ENCODE measurements around the gene FARS2. TPM values are rescaled to one million over a fixed set of nuclear protein-coding genes. Genes with fewer than 3 reads are reported as not detected.

Gene FARS2
- polyA plus RNA-seq, 2 donors, result 5.0 to 10.5 TPM

- Histone ChIP-seq H3K36me3 (ENCODE audit: control insufficient read depth in 2 of 2, insufficient read depth in 2 of 2, low read length in 1 of 2) (no peaks in the 10 kb centered on the region), H3K27ac (ENCODE audit: low read depth in 2 of 2, low read length in 1 of 2) (no peak overlapping the region), H3K4me1 (ENCODE audit: control insufficient read depth in 2 of 2, insufficient read depth in 2 of 2, low read length in 1 of 2) (peaks cover 0 to 3% of the 10 kb centered on the region in 2 donors), H3K27me3 (ENCODE audit: control insufficient read depth in 1 of 2, insufficient read depth in 2 of 2, low read length in 2 of 2) (no peaks in the 10 kb centered on the region), H3K9me3 (ENCODE audit: control insufficient read depth in 2 of 2, insufficient read depth in 1 of 2, low read depth in 1 of 2, low read length in 1 of 2) (no peaks in the 10 kb centered on the region), H3K4me3 (ENCODE audit: low read depth in 1 of 2, low read length in 2 of 2) (no peak overlapping the region)
These were observed 45.7 kb downstream of the FARS2 start for GRCh38 chr6:5307058-5307457.

- Histone ChIP-seq H3K9me3 (ENCODE audit: control insufficient read depth in 2 of 2, insufficient read depth in 1 of 2, low read depth in 1 of 2, low read length in 1 of 2) (no peaks in the 10 kb centered on the region), H3K27me3 (ENCODE audit: control insufficient read depth in 1 of 2, insufficient read depth in 2 of 2, low read length in 2 of 2) (no peaks in the 10 kb centered on the region), H3K36me3 (ENCODE audit: control insufficient read depth in 2 of 2, insufficient read depth in 2 of 2, low read length in 1 of 2) (no peaks in the 10 kb centered on the region), H3K4me1 (ENCODE audit: control insufficient read depth in 2 of 2, insufficient read depth in 2 of 2, low read length in 1 of 2) (no peaks in the 10 kb centered on the region), H3K4me3 (ENCODE audit: low read depth in 1 of 2, low read length in 2 of 2) (no peak overlapping the region), H3K27ac (ENCODE audit: low read depth in 2 of 2, low read length in 1 of 2) (no peak overlapping the region)
- WGBS, 2 donors, result 66 to 75% methylated on average over 4 of the region's 4 CpGs
These were observed 46.8 kb downstream of the FARS2 start for GRCh38 chr6:5308066-5308465.

- H3K4me1 ChIP-seq (ENCODE audit: control insufficient read depth in 2 of 2, insufficient read depth in 2 of 2, low read length in 1 of 2), result no peaks in the 10 kb centered on the region
- H3K9me3 ChIP-seq (ENCODE audit: control insufficient read depth in 2 of 2, insufficient read depth in 1 of 2, low read depth in 1 of 2, low read length in 1 of 2), result no peaks in the 10 kb centered on the region
- no peaks in the 10 kb centered on the region for H3K27me3 ChIP-seq (ENCODE audit: control insufficient read depth in 1 of 2, insufficient read depth in 2 of 2, low read length in 2 of 2)
- no peak overlapping the region for H3K27ac ChIP-seq (ENCODE audit: low read depth in 2 of 2, low read length in 1 of 2)
- no peak overlapping the region for H3K4me3 ChIP-seq (ENCODE audit: low read depth in 1 of 2, low read length in 2 of 2)
- 78 to 79% methylated on average over 4 of the region's 4 CpGs for WGBS, 2 donors
- H3K36me3 ChIP-seq (ENCODE audit: control insufficient read depth in 2 of 2, insufficient read depth in 2 of 2, low read length in 1 of 2), result no peaks in the 10 kb centered on the region
These were observed 53.0 kb downstream of the FARS2 start for GRCh38 chr6:5314191-5314865.

- H3K4me1 ChIP-seq (ENCODE audit: control insufficient read depth in 2 of 2, insufficient read depth in 2 of 2, low read length in 1 of 2), result no peaks in the 10 kb centered on the region
- H3K4me3 ChIP-seq (ENCODE audit: low read depth in 1 of 2, low read length in 2 of 2), result no peak overlapping the region
- H3K36me3 ChIP-seq (ENCODE audit: control insufficient read depth in 2 of 2, insufficient read depth in 2 of 2, low read length in 1 of 2), result no peaks in the 10 kb centered on the region
- no peak overlapping the region for H3K27ac ChIP-seq (ENCODE audit: low read depth in 2 of 2, low read length in 1 of 2)
- H3K9me3 ChIP-seq (ENCODE audit: control insufficient read depth in 2 of 2, insufficient read depth in 1 of 2, low read depth in 1 of 2, low read length in 1 of 2), result no peaks in the 10 kb centered on the region
- no peaks in the 10 kb centered on the region for H3K27me3 ChIP-seq (ENCODE audit: control insufficient read depth in 1 of 2, insufficient read depth in 2 of 2, low read length in 2 of 2)
- WGBS, 2 donors, result 66 to 69% methylated on average over 5 of the region's 5 CpGs
These were observed 54.6 kb downstream of the FARS2 start for GRCh38 chr6:5315881-5316280.

GRCh38 chr6:5316951-5317350 lies 55.6 kb downstream of the FARS2 start:
- no peak overlapping the region for H3K4me3 ChIP-seq (ENCODE audit: low read depth in 1 of 2, low read length in 2 of 2)
- no peaks in the 10 kb centered on the region for H3K9me3 ChIP-seq (ENCODE audit: control insufficient read depth in 2 of 2, insufficient read depth in 1 of 2, low read depth in 1 of 2, low read length in 1 of 2)
- H3K27ac ChIP-seq (ENCODE audit: low read depth in 2 of 2, low read length in 1 of 2), result no peak overlapping the region
- no peaks in the 10 kb centered on the region for H3K4me1 ChIP-seq (ENCODE audit: control insufficient read depth in 2 of 2, insufficient read depth in 2 of 2, low read length in 1 of 2)
- H3K27me3 ChIP-seq (ENCODE audit: control insufficient read depth in 1 of 2, insufficient read depth in 2 of 2, low read length in 2 of 2), result no peaks in the 10 kb centered on the region
- 84% methylated on average over 4 of the region's 4 CpGs for WGBS, 2 donors
- H3K36me3 ChIP-seq (ENCODE audit: control insufficient read depth in 2 of 2, insufficient read depth in 2 of 2, low read length in 1 of 2), result no peaks in the 10 kb centered on the region

GRCh38 chr6:5318617-5319272 lies 57.4 kb downstream of the FARS2 start:
- Histone ChIP-seq H3K27me3 (ENCODE audit: control insufficient read depth in 1 of 2, insufficient read depth in 2 of 2, low read length in 2 of 2) (no peaks in the 10 kb centered on the region), H3K36me3 (ENCODE audit: control insufficient read depth in 2 of 2, insufficient read depth in 2 of 2, low read length in 1 of 2) (peaks cover 0 to 2% of the 10 kb centered on the region in 2 donors), H3K27ac (ENCODE audit: low read depth in 2 of 2, low read length in 1 of 2) (no peak overlapping the region), H3K9me3 (ENCODE audit: control insufficient read depth in 2 of 2, insufficient read depth in 1 of 2, low read depth in 1 of 2, low read length in 1 of 2) (no peaks in the 10 kb centered on the region), H3K4me3 (ENCODE audit: low read depth in 1 of 2, low read length in 2 of 2) (no peak overlapping the region), H3K4me1 (ENCODE audit: control insufficient read depth in 2 of 2, insufficient read depth in 2 of 2, low read length in 1 of 2) (no peaks in the 10 kb centered on the region)
- WGBS, 2 donors, result 89 to 94% methylated on average over 7 of the region's 7 CpGs

- peaks cover 3 to 4% of the 10 kb centered on the region in 2 donors for H3K36me3 ChIP-seq (ENCODE audit: control insufficient read depth in 2 of 2, insufficient read depth in 2 of 2, low read length in 1 of 2)
- H3K27me3 ChIP-seq (ENCODE audit: control insufficient read depth in 1 of 2, insufficient read depth in 2 of 2, low read length in 2 of 2), result no peaks in the 10 kb centered on the region
- WGBS, 2 donors, result 94 to 95% methylated on average over 3 of the region's 3 CpGs
- H3K4me1 ChIP-seq (ENCODE audit: control insufficient read depth in 2 of 2, insufficient read depth in 2 of 2, low read length in 1 of 2), result no peaks in the 10 kb centered on the region
- no peak overlapping the region for H3K27ac ChIP-seq (ENCODE audit: low read depth in 2 of 2, low read length in 1 of 2)
- peaks cover 0 to 3% of the 10 kb centered on the region in 2 donors for H3K9me3 ChIP-seq (ENCODE audit: control insufficient read depth in 2 of 2, insufficient read depth in 1 of 2, low read depth in 1 of 2, low read length in 1 of 2)
- H3K4me3 ChIP-seq (ENCODE audit: low read depth in 1 of 2, low read length in 2 of 2), result no peak overlapping the region
These were observed 62.7 kb downstream of the FARS2 start for GRCh38 chr6:5323979-5324378.

GRCh38 chr6:5325173-5325572 lies 63.9 kb downstream of the FARS2 start:
- Histone ChIP-seq H3K27ac (ENCODE audit: low read depth in 2 of 2, low read length in 1 of 2) (no peak overlapping the region), H3K4me1 (ENCODE audit: control insufficient read depth in 2 of 2, insufficient read depth in 2 of 2, low read length in 1 of 2) (no peaks in the 10 kb centered on the region), H3K27me3 (ENCODE audit: control insufficient read depth in 1 of 2, insufficient read depth in 2 of 2, low read length in 2 of 2) (no peaks in the 10 kb centered on the region), H3K36me3 (ENCODE audit: control insufficient read depth in 2 of 2, insufficient read depth in 2 of 2, low read length in 1 of 2) (peaks cover 3 to 4% of the 10 kb centered on the region in 2 donors), H3K9me3 (ENCODE audit: control insufficient read depth in 2 of 2, insufficient read depth in 1 of 2, low read depth in 1 of 2, low read length in 1 of 2) (peaks cover 0 to 3% of the 10 kb centered on the region in 2 donors), H3K4me3 (ENCODE audit: low read depth in 1 of 2, low read length in 2 of 2) (no peak overlapping the region)
- WGBS, 2 donors, result 93 to 94% methylated on average over 3 of the region's 3 CpGs

GRCh38 chr6:5326022-5326641 lies 64.8 kb downstream of the FARS2 start:
- H3K4me1 ChIP-seq (ENCODE audit: control insufficient read depth in 2 of 2, insufficient read depth in 2 of 2, low read length in 1 of 2), result no peaks in the 10 kb centered on the region
- H3K36me3 ChIP-seq (ENCODE audit: control insufficient read depth in 2 of 2, insufficient read depth in 2 of 2, low read length in 1 of 2), result peaks cover 3 to 4% of the 10 kb centered on the region in 2 donors
- H3K27me3 ChIP-seq (ENCODE audit: control insufficient read depth in 1 of 2, insufficient read depth in 2 of 2, low read length in 2 of 2), result no peaks in the 10 kb centered on the region
- no peak overlapping the region for H3K27ac ChIP-seq (ENCODE audit: low read depth in 2 of 2, low read length in 1 of 2)
- WGBS, 2 donors, result 96 to 97% methylated on average over 6 to 7 of the region's 7 CpGs
- H3K9me3 ChIP-seq (ENCODE audit: control insufficient read depth in 2 of 2, insufficient read depth in 1 of 2, low read depth in 1 of 2, low read length in 1 of 2), result peaks cover 0 to 3% of the 10 kb centered on the region in 2 donors
- no peak overlapping the region for H3K4me3 ChIP-seq (ENCODE audit: low read depth in 1 of 2, low read length in 2 of 2)

Measured in esophagus (tissue), 2 donors.